LNCaP clone FGC (cell line): Measurements from ENCODE around the gene STK39.

Experiments used
- DNase-seq: peaks from one replicate; pipeline ENCODE4 v3.0.0-alpha.2; 2011; ENCODE audit warnings: low read depth
- H3K4me3 ChIP-seq: 2 replicates; pipeline ENCODE4 v1.5.1; 2011; ENCODE audit warnings: mild to moderate bottlenecking, low read depth, low read length, control low read depth
- CTCF ChIP-seq: IDR thresholded peaks from 2 replicates; pipeline ENCODE4 v1.5.1; 2012; ENCODE audit warnings: mild to moderate bottlenecking; ENCODE audit not compliant: control insufficient read depth, insufficient read depth; ENCODE audit errors: extremely low read depth

STK39 gene

GRCh38 chr2:168009900-168010299 lies 237.5 kb downstream of the STK39 start:
- peak; percentile 73 for DNase-seq
- TF ChIP-seq CTCF: no peak
- H3K4me3 ChIP-seq: no peak overlapping the region

DNA sequence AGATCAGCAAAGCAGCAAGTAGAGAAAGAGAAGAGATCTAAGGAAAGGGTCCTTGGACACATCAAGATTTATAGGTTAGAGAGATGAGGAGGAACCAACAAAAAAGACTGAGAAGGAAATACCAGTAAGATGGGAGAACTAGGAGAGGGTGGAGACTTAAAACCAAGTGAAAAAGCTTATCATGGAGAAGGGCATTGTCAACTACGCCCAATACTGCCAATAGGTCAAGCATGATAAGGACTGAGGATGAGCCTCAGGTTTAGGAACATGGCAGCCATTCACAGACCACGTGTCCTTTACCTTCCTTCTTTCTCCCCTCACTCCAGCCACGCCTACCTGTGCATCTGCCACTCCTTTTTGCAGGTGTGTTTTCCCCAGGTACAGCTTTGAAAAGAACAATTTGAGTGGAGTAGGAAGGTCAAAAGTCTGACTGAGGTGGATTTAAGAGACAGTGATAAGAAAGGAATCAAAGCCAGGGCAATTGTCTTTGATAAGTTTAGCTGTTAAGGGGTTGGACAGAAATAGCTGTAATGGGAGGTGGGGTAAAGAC lies 238.7 kb downstream of the STK39 start:
- DNase-seq: no peak
- no peak overlapping the region for H3K4me3 ChIP-seq
- TF ChIP-seq CTCF: no peak

- peak; percentile 15 for DNase-seq
- no peak for TF ChIP-seq CTCF
Measured at GRCh38 chr2:168006498-168006897, 240.9 kb downstream of the STK39 start.

DNA sequence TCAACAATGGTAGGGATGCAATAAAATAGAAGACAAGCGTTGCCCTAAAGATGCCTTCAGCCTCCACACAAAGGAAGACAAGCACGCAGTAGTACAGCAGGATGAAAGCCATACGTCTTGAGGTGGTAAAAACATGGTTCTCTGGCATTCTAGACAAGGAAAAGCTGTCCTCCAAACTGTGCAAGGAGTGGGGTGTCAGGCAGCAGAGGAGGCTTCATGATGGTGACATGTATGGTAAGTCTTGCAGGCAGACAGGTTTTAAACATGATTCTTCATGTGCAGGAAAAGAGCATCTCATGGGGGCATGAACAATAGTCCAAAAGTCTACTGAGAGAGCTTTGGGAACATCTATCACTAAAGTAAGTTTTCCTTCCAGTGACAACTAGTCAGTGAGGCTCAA lies 241.8 kb downstream of the STK39 start:
- DNase-seq: no peak
- no peak for TF ChIP-seq CTCF
- no peak overlapping the region for H3K4me3 ChIP-seq

More at GRCh38 chr2:168006498-168006897, 240.9 kb downstream of the STK39 start:
- H3K4me3 ChIP-seq: no peak overlapping the region

- no peak for DNase-seq
- no peak for TF ChIP-seq CTCF
- H3K4me3 ChIP-seq: no peak overlapping the region
Measured at GRCh38 chr2:168003876-168004275, 243.5 kb downstream of the STK39 start.

DNA sequence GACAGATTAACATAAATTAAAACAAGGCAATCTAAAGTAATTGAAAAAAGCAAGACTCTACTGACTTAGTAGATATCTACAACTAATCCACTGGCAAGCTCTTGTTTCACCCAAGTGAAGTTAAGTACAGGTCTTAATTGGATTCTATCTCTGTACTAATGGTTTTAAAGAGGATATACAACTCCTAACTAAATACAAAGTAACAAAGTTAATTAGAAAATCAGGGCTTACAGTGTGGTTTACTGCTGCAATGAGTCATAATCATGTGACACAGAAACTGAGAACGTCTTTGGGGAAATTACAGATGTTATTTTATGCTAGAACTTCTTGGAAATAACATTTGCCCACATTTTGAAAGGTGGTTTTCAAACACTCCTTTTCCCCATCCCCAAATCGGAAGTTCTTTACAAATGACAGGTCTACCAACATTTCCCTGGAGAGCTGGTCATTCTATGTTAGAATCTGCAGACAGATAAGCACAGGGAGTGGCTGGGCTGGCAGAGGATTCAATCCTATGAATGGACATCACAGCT lies 245.3 kb downstream of the STK39 start:
- no peak for DNase-seq

More for the DNA sequence above, 245.3 kb downstream of the STK39 start:
- no peak overlapping the region for H3K4me3 ChIP-seq
- TF ChIP-seq CTCF: no peak
